GM23338 (cell line): ENCODE results near the gene ZNF579. TPM values are rescaled to one million over a fixed set of nuclear protein-coding genes. Genes with fewer than 3 reads are reported as not detected.

Source experiments
- ATAC-seq: fragments of 200-7000 bp; cut with Tn5 transposase; 3 replicates; pipeline ENCODE4 v1.9.1; 2020
- DNase-seq: peaks from one replicate; pipeline ENCODE4 v3.0.0-alpha.2; 2015; ENCODE audit warnings: low spot score
- H2AFZ ChIP-seq: fragments of 200-600 bp; sonication (generic); 2 replicates; pipeline ENCODE4 v1.8.0; 2016; ENCODE audit warnings: antibody characterized with exemption, mild to moderate bottlenecking, moderate library complexity
- H3F3A ChIP-seq: fragments of 200-600 bp; sonication (generic); replicated peaks from 2 replicates; pipeline ENCODE4 v1.8.0; 2017; ENCODE audit warnings: antibody characterized with exemption, mixed run types, low read depth
- H3K27ac ChIP-seq: fragments of 200-600 bp; sonication (generic); 2 replicates; pipeline ENCODE4 v1.6.1; 2016; ENCODE audit warnings: low read depth
- H3K27me3 ChIP-seq: fragments of 200-600 bp; sonication (generic); 2 replicates; pipeline ENCODE4 v1.8.0; 2016; ENCODE audit warnings: mild to moderate bottlenecking, mixed run types, moderate library complexity; ENCODE audit not compliant: insufficient read depth
- H3K36me3 ChIP-seq: fragments of 200-600 bp; sonication (generic); 2 replicates; pipeline ENCODE4 v1.8.0; 2016; ENCODE audit warnings: mild to moderate bottlenecking; ENCODE audit not compliant: insufficient read depth
- H3K4me1 ChIP-seq: fragments of 200-600 bp; sonication (generic); 2 replicates; pipeline ENCODE4 v1.8.0; 2016; ENCODE audit warnings: mild to moderate bottlenecking, moderate library complexity; ENCODE audit not compliant: insufficient read depth
- H3K4me2 ChIP-seq: fragments of 200-600 bp; sonication (generic); 2 replicates; pipeline ENCODE4 v1.7.1; 2017; ENCODE audit warnings: mixed run types
- H3K4me3 ChIP-seq: fragments of 200-600 bp; sonication (generic); 2 replicates; pipeline ENCODE4 v1.6.1; 2016; ENCODE audit warnings: mixed run types
- H3K79me2 ChIP-seq: fragments of 200-600 bp; sonication (generic); replicated peaks from 2 replicates; pipeline ENCODE4 v1.8.0; 2017; ENCODE audit warnings: mild to moderate bottlenecking; ENCODE audit not compliant: insufficient read depth
- H3K9me2 ChIP-seq: fragments of 200-600 bp; sonication (generic); 2 replicates; pipeline ENCODE4 v1.8.0; 2017; ENCODE audit not compliant: insufficient read depth
- H4K20me1 ChIP-seq: fragments of 200-600 bp; sonication (generic); replicated peaks from 2 replicates; pipeline ENCODE4 v1.8.0; 2017; ENCODE audit warnings: mild to moderate bottlenecking; ENCODE audit not compliant: insufficient read depth
- H3K27ac Mint-ChIP-seq: 2 replicates; pipeline ENCODE4 v1.8.0; 2020; ENCODE audit warnings: inconsistent platforms, mild to moderate bottlenecking, moderate library complexity, mixed read lengths
- H3K27me3 Mint-ChIP-seq: 3 replicates; pipeline ENCODE4 v1.8.0; 2022; ENCODE audit warnings: low read depth, mild to moderate bottlenecking, moderate library complexity, mixed read lengths, inconsistent platforms; ENCODE audit not compliant: insufficient read depth, poor library complexity
- H3K36me3 Mint-ChIP-seq: 3 replicates; pipeline ENCODE4 v1.8.0; 2021; ENCODE audit warnings: low read depth, mild to moderate bottlenecking, inconsistent platforms, moderate library complexity, mixed read lengths
- H3K4me1 Mint-ChIP-seq: 3 replicates; pipeline ENCODE4 v1.8.0; 2020; ENCODE audit warnings: mild to moderate bottlenecking, inconsistent platforms, mixed read lengths
- H3K4me3 Mint-ChIP-seq: 3 replicates; pipeline ENCODE4 v1.8.0; 2021; ENCODE audit warnings: moderate library complexity, mild to moderate bottlenecking, inconsistent platforms, mixed read lengths
- H3K9me3 Mint-ChIP-seq: 3 replicates; pipeline ENCODE4 v1.8.0; 2020; ENCODE audit warnings: moderate library complexity, mild to moderate bottlenecking, inconsistent platforms, mixed read lengths
- CREB1 ChIP-seq: fragments of 250-450 bp; sonication (Bioruptor Pico); IDR thresholded peaks from 2 replicates; pipeline ENCODE4 v1.5.0; 2020; ENCODE audit warnings: low read depth, mild to moderate bottlenecking, moderate library complexity
- CTCF ChIP-seq, 2 experiments: fragments of 200-600 bp in 1 of 2; sonication (generic) in 1 of 2; conservative IDR thresholded peaks; 2 replicates each; pipeline versions ENCODE4 v1.5.1 to v1.6.1; 2016 to 2017; ENCODE audit warnings: antibody characterized with exemption in 2 of 2, low read depth in 2 of 2, mild to moderate bottlenecking in 2 of 2, moderate library complexity in 1 of 2
- EZH2 ChIP-seq: fragments of 200-600 bp; sonication (generic); IDR thresholded peaks from one replicate; pipeline ENCODE4 v1.8.0; 2017; ENCODE audit warnings: antibody characterized with exemption, mild to moderate bottlenecking, low read depth; ENCODE audit not compliant: unreplicated experiment
- EZH2phosphoT487 ChIP-seq: fragments of 200-600 bp; sonication (generic); IDR thresholded peaks from one replicate; pipeline ENCODE4 v1.8.1; 2018; ENCODE audit warnings: antibody characterized with exemption; ENCODE audit not compliant: unreplicated experiment
- JUNB ChIP-seq: IDR thresholded peaks from one replicate; pipeline ENCODE4 v1.6.1; 2016; ENCODE audit warnings: antibody characterized with exemption; ENCODE audit not compliant: unreplicated experiment
- NANOG ChIP-seq: IDR thresholded peaks from 2 replicates; pipeline ENCODE4 v1.6.1; 2016; ENCODE audit warnings: antibody characterized with exemption, borderline replicate concordance
- POLR2AphosphoS5 ChIP-seq: IDR thresholded peaks from 2 replicates; pipeline ENCODE4 v1.6.1; 2016; ENCODE audit warnings: antibody characterized with exemption, low read depth
- STAT1 ChIP-seq: IDR thresholded peaks from one replicate; pipeline ENCODE4 v1.6.1; 2016; ENCODE audit warnings: antibody characterized with exemption; ENCODE audit not compliant: unreplicated experiment
- ZNF114 ChIP-seq: fragments of 250-450 bp; sonication (Bioruptor Pico); IDR thresholded peaks from 2 replicates; pipeline ENCODE4 v1.5.0; 2020; ENCODE audit warnings: mild to moderate bottlenecking, moderate library complexity
- ZNF331 ChIP-seq: fragments of 250-450 bp; sonication (Bioruptor Pico); IDR thresholded peaks from 2 replicates; pipeline ENCODE4 v1.5.0; 2020; ENCODE audit warnings: low read depth, mild to moderate bottlenecking, moderate library complexity
- polyA plus RNA-seq: library from polyadenylated mRNA; unstranded; fragments of >200 nt; fragmentation: Nextera tagmentation; extraction: Ambion mirVana; gene quantifications from 2 replicates; pipeline ENCODE4 v1.2.1, GENCODE V29; 2016
- total RNA-seq: library from RNA; depleted of rRNA; stranded (reverse); fragments of >200 nt; shearing (Covaris generic); gene quantifications from 2 replicates; pipeline ENCODE4 v1.2.3, GENCODE V29; 2014
- TF ChIP-seq, protein P1 (sequence below): IDR thresholded peaks from one replicate; pipeline ENCODE4 v1.6.1; 2018; ENCODE audit warnings: antibody characterized with exemption; ENCODE audit not compliant: unreplicated experiment
- TF ChIP-seq, protein P2 (sequence below): IDR thresholded peaks from 2 replicates; pipeline ENCODE4 v1.6.1; 2016; ENCODE audit warnings: antibody characterized with exemption
- TF ChIP-seq, protein P3 (sequence below): fragments of 250-450 bp; sonication (Bioruptor Pico); IDR thresholded peaks from 2 replicates; pipeline ENCODE4 v1.5.0; 2020; ENCODE audit warnings: mild to moderate bottlenecking, moderate library complexity

ZNF579 gene
- total and polyA plus RNA-seq, 2 experiments from 2014 or later: 7.3 to 12.2 TPM

GRCh38 chr19:55563261-55563690 lies 17.4 kb downstream of the ZNF579 start:
- no peaks in the 10 kb centered on the region for H4K20me1 ChIP-seq
- Mint-ChIP-seq H3K27ac (no peak overlapping the region), H3K4me1 (no peaks in the 10 kb centered on the region), H3K36me3 (no peaks in the 10 kb centered on the region), H3K27me3 (peaks cover 4% of the 10 kb centered on the region), H3K9me3 (no peaks in the 10 kb centered on the region), H3K4me3 (no peak overlapping the region)
- no peaks in the 10 kb centered on the region for H3K27me3 ChIP-seq
- peaks cover 4% of the 10 kb centered on the region; the same call in 1 of the 2 replicates for H3K9me2 ChIP-seq
- no peaks in the 10 kb centered on the region for H3K4me1 ChIP-seq
- ATAC-seq (peak; percentile 28; the same call in 1 of the 3 replicates), DNase-seq (no peak)
- H3K4me2 ChIP-seq: no peak overlapping the region
- no peaks in the 10 kb centered on the region for H3K36me3 ChIP-seq
- TF ChIP-seq EZH2: no peak
- TF ChIP-seq POLR2AphosphoS5: no peak
- TF ChIP-seq STAT1: no peak
- no peak for TF ChIP-seq ZNF114 (CRISPR knock-in tag)
- no peak for TF ChIP-seq NANOG
- TF ChIP-seq, protein P1, sequence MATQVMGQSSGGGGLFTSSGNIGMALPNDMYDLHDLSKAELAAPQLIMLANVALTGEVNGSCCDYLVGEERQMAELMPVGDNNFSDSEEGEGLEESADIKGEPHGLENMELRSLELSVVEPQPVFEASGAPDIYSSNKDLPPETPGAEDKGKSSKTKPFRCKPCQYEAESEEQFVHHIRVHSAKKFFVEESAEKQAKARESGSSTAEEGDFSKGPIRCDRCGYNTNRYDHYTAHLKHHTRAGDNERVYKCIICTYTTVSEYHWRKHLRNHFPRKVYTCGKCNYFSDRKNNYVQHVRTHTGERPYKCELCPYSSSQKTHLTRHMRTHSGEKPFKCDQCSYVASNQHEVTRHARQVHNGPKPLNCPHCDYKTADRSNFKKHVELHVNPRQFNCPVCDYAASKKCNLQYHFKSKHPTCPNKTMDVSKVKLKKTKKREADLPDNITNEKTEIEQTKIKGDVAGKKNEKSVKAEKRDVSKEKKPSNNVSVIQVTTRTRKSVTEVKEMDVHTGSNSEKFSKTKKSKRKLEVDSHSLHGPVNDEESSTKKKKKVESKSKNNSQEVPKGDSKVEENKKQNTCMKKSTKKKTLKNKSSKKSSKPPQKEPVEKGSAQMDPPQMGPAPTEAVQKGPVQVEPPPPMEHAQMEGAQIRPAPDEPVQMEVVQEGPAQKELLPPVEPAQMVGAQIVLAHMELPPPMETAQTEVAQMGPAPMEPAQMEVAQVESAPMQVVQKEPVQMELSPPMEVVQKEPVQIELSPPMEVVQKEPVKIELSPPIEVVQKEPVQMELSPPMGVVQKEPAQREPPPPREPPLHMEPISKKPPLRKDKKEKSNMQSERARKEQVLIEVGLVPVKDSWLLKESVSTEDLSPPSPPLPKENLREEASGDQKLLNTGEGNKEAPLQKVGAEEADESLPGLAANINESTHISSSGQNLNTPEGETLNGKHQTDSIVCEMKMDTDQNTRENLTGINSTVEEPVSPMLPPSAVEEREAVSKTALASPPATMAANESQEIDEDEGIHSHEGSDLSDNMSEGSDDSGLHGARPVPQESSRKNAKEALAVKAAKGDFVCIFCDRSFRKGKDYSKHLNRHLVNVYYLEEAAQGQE: no peak
- TF ChIP-seq EZH2phosphoT487: no peak
- TF ChIP-seq, protein P2, sequence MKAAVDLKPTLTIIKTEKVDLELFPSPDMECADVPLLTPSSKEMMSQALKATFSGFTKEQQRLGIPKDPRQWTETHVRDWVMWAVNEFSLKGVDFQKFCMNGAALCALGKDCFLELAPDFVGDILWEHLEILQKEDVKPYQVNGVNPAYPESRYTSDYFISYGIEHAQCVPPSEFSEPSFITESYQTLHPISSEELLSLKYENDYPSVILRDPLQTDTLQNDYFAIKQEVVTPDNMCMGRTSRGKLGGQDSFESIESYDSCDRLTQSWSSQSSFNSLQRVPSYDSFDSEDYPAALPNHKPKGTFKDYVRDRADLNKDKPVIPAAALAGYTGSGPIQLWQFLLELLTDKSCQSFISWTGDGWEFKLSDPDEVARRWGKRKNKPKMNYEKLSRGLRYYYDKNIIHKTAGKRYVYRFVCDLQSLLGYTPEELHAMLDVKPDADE: no peak
- TF ChIP-seq ZNF331 (CRISPR knock-in tag): no peak
- no peak for TF ChIP-seq CTCF (conservative IDR thresholded peaks at IDR 0.05; ENCODE audit: low read depth in 2 of 2)
- no peak for TF ChIP-seq CREB1 (CRISPR knock-in tag)
- TF ChIP-seq JUNB: no peak
- TF ChIP-seq, protein P3, sequence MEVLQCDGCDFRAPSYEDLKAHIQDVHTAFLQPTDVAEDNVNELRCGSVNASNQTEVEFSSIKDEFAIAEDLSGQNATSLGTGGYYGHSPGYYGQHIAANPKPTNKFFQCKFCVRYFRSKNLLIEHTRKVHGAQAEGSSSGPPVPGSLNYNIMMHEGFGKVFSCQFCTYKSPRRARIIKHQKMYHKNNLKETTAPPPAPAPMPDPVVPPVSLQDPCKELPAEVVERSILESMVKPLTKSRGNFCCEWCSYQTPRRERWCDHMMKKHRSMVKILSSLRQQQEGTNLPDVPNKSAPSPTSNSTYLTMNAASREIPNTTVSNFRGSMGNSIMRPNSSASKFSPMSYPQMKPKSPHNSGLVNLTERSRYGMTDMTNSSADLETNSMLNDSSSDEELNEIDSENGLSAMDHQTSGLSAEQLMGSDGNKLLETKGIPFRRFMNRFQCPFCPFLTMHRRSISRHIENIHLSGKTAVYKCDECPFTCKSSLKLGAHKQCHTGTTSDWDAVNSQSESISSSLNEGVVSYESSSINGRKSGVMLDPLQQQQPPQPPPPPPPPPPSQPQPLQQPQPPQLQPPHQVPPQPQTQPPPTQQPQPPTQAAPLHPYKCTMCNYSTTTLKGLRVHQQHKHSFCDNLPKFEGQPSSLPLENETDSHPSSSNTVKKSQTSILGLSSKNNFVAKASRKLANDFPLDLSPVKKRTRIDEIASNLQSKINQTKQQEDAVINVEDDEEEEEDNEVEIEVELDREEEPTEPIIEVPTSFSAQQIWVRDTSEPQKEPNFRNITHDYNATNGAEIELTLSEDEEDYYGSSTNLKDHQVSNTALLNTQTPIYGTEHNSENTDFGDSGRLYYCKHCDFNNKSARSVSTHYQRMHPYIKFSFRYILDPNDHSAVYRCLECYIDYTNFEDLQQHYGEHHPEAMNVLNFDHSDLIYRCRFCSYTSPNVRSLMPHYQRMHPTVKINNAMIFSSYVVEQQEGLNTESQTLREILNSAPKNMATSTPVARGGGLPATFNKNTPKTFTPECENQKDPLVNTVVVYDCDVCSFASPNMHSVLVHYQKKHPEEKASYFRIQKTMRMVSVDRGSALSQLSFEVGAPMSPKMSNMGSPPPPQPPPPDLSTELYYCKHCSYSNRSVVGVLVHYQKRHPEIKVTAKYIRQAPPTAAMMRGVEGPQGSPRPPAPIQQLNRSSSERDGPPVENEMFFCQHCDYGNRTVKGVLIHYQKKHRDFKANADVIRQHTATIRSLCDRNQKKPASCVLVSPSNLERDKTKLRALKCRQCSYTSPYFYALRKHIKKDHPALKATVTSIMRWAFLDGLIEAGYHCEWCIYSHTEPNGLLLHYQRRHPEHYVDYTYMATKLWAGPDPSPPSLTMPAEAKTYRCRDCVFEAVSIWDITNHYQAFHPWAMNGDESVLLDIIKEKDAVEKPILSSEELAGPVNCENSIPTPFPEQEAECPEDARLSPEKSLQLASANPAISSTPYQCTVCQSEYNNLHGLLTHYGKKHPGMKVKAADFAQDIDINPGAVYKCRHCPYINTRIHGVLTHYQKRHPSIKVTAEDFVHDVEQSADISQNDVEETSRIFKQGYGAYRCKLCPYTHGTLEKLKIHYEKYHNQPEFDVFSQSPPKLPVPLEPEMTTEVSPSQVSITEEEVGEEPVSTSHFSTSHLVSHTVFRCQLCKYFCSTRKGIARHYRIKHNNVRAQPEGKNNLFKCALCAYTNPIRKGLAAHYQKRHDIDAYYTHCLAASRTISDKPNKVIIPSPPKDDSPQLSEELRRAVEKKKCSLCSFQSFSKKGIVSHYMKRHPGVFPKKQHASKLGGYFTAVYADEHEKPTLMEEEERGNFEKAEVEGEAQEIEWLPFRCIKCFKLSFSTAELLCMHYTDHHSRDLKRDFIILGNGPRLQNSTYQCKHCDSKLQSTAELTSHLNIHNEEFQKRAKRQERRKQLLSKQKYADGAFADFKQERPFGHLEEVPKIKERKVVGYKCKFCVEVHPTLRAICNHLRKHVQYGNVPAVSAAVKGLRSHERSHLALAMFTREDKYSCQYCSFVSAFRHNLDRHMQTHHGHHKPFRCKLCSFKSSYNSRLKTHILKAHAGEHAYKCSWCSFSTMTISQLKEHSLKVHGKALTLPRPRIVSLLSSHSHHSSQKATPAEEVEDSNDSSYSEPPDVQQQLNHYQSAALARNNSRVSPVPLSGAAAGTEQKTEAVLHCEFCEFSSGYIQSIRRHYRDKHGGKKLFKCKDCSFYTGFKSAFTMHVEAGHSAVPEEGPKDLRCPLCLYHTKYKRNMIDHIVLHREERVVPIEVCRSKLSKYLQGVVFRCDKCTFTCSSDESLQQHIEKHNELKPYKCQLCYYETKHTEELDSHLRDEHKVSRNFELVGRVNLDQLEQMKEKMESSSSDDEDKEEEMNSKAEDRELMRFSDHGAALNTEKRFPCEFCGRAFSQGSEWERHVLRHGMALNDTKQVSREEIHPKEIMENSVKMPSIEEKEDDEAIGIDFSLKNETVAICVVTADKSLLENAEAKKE: no peak
- no peaks in the 10 kb centered on the region for H3F3A ChIP-seq
- H3K27ac ChIP-seq: no peak overlapping the region
- H3K4me3 ChIP-seq: no peak overlapping the region
- H2AFZ ChIP-seq: no peak overlapping the region
- H3K79me2 ChIP-seq: no peaks in the 10 kb centered on the region
